GM19372 (cell line): ENCODE data around the gene HBB.

Experiments used
- ATAC-seq: cut with Tn5 transposase; IDR thresholded peaks from one replicate; pipeline ENCODE4 v1.9.1; 2021; ENCODE audit warnings: mild to moderate bottlenecking, low read depth, moderate library complexity; ENCODE audit not compliant: unreplicated experiment

Gene HBB

GRCh38 chr11:5229356-5229755 lies 2.5 kb upstream of the HBB start:
- no peak for ATAC-seq

GRCh38 chr11:5228124-5228523 lies 1.3 kb upstream of the HBB start:
- no peak for ATAC-seq

- no peak for ATAC-seq
Measured at GRCh38 chr11:5227681-5228080, 810 bp upstream of the HBB start.

DNA sequence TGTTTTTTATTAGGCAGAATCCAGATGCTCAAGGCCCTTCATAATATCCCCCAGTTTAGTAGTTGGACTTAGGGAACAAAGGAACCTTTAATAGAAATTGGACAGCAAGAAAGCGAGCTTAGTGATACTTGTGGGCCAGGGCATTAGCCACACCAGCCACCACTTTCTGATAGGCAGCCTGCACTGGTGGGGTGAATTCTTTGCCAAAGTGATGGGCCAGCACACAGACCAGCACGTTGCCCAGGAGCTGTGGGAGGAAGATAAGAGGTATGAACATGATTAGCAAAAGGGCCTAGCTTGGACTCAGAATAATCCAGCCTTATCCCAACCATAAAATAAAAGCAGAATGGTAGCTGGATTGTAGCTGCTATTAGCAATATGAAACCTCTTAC lies 1.4 kb downstream of the HBB start:
- no peak for ATAC-seq

DNA sequence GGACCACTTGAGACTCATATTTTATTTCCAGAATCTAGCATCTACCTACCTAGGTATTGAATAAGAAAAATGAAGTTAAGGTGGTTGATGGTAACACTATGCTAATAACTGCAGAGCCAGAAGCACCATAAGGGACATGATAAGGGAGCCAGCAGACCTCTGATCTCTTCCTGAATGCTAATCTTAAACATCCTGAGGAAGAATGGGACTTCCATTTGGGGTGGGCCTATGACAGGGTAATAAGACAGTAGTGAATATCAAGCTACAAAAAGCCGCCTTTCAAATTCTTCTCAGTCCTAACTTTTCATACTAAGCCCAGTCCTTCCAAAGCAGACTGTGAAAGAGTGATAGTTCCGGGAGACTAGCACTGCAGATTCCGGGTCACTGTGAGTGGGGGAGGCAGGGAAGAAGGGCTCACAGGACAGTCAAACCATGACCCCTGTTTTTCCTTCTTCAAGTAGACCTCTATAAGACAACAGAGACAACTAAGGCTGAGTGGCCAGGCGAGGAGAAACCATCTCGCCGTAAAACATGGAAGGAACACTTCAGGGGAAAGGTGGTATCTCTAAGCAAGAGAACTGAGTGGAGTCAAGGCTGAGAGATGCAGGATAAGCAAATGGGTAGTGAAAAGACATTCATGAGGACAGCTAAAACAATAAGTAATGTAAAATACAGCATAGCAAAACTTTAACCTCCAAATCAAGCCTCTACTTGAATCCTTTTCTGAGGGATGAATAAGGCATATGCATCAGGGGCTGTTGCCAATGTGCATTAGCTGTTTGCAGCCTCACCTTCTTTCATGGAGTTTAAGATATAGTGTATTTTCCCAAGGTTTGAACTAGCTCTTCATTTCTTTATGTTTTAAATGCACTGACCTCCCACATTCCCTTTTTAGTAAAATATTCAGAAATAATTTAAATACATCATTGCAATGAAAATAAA lies 2.1 kb downstream of the HBB start:
- no peak for ATAC-seq

DNA sequence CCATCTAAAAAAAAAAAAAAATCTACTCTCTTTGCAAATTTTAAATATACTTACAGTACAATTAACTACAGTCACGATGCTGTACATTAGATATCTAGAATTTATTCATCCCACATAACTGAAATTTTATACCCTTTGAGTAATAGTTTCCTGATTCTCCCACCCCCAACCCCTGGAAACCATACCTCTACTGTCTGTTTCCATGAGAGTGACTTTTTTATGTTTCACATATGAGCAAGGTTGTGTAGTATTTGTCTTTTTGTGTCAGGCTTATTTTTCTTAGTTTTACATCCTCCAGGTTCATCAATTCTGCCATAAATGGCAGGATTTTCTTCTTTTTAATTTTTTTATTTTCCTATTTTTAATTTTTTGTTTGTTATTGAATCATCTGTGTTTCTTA lies 3.2 kb downstream of the HBB start:
- ATAC-seq, result no peak

DNA sequence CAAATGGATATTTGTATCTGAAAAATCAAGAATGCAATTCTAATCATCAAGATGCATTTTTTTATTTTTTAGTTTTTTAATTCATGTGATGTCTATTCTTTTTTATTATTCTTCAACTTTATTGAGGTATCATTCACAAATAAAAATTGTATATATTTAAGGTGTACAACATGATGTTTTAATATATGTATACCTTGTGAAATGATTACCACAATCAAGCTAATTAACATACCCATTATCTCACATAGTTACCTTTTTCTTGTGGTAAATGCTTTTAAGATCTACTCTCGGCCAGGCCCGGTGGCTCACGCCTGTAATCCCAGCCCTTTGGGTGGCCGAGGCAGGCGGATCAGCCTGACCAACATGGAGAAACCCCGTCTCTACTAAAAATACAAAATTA lies 3.7 kb downstream of the HBB start:
- no peak for ATAC-seq

DNA sequence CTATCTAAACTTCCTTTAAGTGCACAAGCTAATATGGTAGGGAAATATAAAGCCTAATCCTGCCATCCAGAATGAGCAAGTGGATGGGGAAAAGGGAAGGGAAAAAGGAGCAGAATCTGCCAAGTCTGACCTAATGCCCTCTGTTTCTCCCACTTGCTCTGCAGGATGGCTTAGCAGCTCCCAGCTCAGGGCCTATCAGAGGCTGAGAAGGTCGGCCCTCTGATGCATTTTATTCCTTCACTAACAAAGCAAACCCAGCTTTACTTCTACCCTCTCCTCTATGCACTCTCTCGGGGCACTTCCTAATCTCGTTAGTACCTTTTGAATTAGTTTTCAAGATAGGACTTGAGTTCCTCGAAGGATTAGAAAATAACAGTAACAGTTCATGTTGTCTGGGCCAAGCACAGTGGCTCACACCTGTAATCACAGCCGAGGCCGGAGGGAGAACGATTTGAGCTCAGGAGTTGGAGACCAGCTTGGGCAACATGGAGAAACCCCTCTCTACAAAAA lies 16.4 kb downstream of the HBB start:
- ATAC-seq, result no peak

DNA sequence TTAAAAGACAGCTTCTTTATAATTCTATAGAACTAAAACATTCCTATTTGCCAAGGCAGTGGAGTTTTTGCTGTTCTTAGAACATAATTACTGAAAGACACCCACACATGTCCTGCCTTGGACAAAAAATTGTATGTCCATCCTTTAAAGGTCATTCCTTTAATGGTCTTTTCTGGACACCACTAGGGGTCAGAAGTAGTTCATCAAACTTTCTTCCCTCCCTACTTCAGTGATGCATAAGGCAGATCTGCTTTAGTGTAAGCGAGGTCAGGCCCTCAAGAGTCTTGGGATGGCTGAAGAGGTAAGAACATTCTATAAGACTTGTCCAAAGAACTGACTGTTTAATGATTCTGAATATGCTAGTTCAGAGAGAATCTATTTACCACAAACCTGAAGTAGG lies 22.1 kb downstream of the HBB start:
- peak; percentile 81 for ATAC-seq

- ATAC-seq, result no peak
Measured at GRCh38 chr11:5203366-5203765, 23.5 kb downstream of the HBB start.

DNA sequence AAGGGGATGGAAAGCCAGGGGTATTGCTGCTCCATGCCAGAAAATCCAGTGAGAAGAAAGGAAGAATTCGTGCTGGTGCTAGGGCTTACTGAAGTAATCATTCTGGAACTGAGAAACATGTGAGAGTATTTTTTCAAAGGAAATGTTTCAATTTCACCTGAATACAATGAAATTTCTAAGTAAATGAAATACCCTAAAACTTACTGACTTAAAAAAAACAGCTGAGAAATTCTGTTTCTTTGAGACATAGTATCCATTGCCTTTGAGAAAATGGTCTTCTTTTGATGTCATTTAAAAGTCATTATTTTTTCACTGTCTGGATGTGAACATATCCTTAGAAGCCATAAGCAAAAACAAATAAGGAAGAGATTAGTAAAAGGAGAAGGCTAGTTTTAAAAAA lies 26.3 kb downstream of the HBB start, which contains the start of gene OR51V1:
Gene OR51V1, minus strand, starts transcription at position 101 of the 400 bp plus-strand sequence. Its CDS starts 0 bp downstream, at position 101.
- ATAC-seq, result no peak

DNA sequence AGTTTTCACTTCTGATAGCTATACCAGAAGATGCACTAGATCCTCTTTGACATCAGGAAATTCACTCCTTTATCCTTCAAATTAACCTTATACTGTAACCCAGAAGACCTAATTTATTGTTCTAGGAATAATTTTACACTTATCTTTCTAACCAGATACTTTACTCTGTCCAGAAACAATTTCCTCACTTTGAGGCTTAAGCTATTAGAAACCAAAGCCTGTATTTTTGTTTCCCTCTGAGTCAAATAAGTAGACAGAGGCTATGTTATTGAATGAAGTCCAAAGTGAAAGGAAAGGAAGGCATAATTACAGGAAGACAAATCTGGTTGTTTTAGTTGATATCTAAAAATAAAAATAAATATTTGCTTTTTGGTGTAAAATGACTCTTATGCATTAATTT lies 28.6 kb downstream of the HBB start:
- ATAC-seq, result no peak

DNA sequence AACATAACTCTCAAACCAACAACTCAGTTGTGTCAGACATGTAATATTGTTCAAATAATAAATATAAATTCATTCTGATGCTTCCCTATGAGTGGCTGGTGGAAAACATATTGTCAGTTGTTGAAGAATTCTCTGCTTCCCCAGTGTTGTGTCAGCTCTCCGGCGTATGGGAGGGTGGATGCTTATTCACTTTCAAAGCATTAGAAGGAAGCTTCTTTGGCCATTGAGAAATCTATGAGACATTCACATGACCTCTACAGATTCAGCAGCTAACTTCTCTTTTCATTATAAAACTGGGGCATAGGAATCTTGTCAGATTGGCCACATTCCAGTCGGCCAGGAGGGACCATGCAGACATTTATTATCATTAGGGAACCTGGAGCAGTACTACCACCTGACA lies 29.3 kb downstream of the HBB start:
- ATAC-seq, result no peak

- no peak for ATAC-seq
Measured at GRCh38 chr11:5196731-5197130, 30.1 kb downstream of the HBB start.

GRCh38 chr11:5196067-5196466 lies 30.8 kb downstream of the HBB start:
- no peak for ATAC-seq

GRCh38 chr11:5192738-5193137 lies 34.1 kb downstream of the HBB start:
- ATAC-seq, result no peak

DNA sequence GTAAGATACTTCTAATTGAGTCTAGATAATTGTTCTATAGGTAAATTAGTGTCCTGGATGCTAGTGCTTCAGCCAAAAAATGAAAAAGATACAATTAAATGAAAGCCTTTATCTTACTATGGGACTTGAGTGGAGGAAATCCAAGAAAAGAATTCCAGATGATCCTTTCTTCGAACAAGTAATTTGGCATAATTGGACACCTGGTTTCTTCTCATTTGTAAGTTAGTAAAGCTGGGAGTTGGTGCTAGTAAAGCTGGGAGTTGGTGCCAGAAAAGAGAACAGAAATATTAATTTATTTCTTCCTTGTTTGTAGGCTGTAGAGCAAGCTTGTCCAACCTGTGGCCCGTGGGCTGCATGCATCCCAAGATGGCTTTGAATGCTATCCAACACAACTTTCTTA lies 38.7 kb downstream of the HBB start:
- ATAC-seq, result no peak

- ATAC-seq, result no peak
Measured at GRCh38 chr11:5178046-5178837, 48.6 kb downstream of the HBB start.
